GM12878 (cell line): ENCODE data around the gene CCR7.
A peak's percentile ranks its signal among the peaks of the same experiment; 100 is the strongest.

Experiments used
- ATF2 ChIP-seq: IDR thresholded peaks from 2 replicates; pipeline ENCODE4 v1.6.1; 2012; ENCODE audit warnings: low read length, inconsistent platforms
- BCL11A ChIP-seq: IDR thresholded peaks from 2 replicates; pipeline ENCODE4 v1.6.1; 2011; ENCODE audit warnings: low read depth, low read length
- BCLAF1 ChIP-seq: fragments of 450-650 bp; IDR thresholded peaks from 2 replicates; pipeline ENCODE4 v1.6.1; 2017; ENCODE audit warnings: antibody characterized with exemption, mild to moderate bottlenecking, moderate library complexity
- CBX5 ChIP-seq: sonication (generic); IDR thresholded peaks from 2 replicates; pipeline ENCODE4 v1.6.1; 2016; ENCODE audit warnings: low read depth, moderate library complexity, mild to moderate bottlenecking, inconsistent platforms
- CTCF ChIP-seq, 3 experiments: IDR thresholded peaks in 2 of 3; conservative IDR thresholded peaks in 1 of 3; 2 replicates each; pipeline ENCODE4 v1.5.1; 2011; ENCODE audit warnings: low read depth in 3 of 3, low read length in 3 of 3, mild to moderate bottlenecking in 3 of 3, control low read depth in 2 of 3, moderate library complexity in 2 of 3, inconsistent platforms in 1 of 3, mixed read lengths in 1 of 3; ENCODE audit not compliant: control insufficient read depth in 2 of 3, insufficient read depth in 1 of 3; ENCODE audit errors: extremely low read depth in 1 of 3
- FOS ChIP-seq: IDR thresholded peaks from 3 replicates; pipeline ENCODE4 v1.6.1; 2011; ENCODE audit warnings: borderline replicate concordance; ENCODE audit not compliant: insufficient read length; ENCODE audit errors: extremely low read depth
- FOXK2 ChIP-seq: fragments of 450-650 bp; IDR thresholded peaks from 2 replicates; pipeline ENCODE4 v1.6.1; 2017; ENCODE audit warnings: mild to moderate bottlenecking, moderate library complexity
- FOXM1 ChIP-seq: IDR thresholded peaks from 2 replicates; pipeline ENCODE4 v1.6.1; 2012; ENCODE audit warnings: low read depth, mild to moderate bottlenecking, inconsistent platforms, low read length, moderate library complexity
- KLF5 ChIP-seq: fragments of 450-650 bp; IDR thresholded peaks from 2 replicates; pipeline ENCODE4 v1.6.1; 2014; ENCODE audit warnings: mild to moderate bottlenecking; ENCODE audit not compliant: partially characterized antibody
- POLR2A ChIP-seq: IDR thresholded peaks from 2 replicates; pipeline ENCODE4 v1.6.1; 2011; ENCODE audit warnings: low read depth, mild to moderate bottlenecking, low read length
- POLR2AphosphoS5 ChIP-seq: IDR thresholded peaks from 2 replicates; pipeline ENCODE4 v1.6.1; 2011; ENCODE audit warnings: mild to moderate bottlenecking, low read length, inconsistent platforms
- SPI1 ChIP-seq: IDR thresholded peaks from 2 replicates; pipeline ENCODE4 v1.6.1; 2011; ENCODE audit warnings: low read depth, mild to moderate bottlenecking, low read length, moderate library complexity, borderline replicate concordance; ENCODE audit not compliant: insufficient read depth
- SUZ12 ChIP-seq: fragments of 200-600 bp; sonication (generic); IDR thresholded peaks from one replicate; pipeline ENCODE4 v1.6.1; 2018; ENCODE audit warnings: antibody characterized with exemption, mild to moderate bottlenecking; ENCODE audit not compliant: unreplicated experiment
- ZNF274 ChIP-seq: IDR thresholded peaks from one replicate; pipeline ENCODE4 v1.8.0; 2011; ENCODE audit not compliant: insufficient read length, insufficient read depth

GRCh38 chr17:40553694-40554534, 11.4 kb downstream of the CCR7 start:
- TF ChIP-seq ATF2 (no peak; the same call in 1 of the 2 replicates), SPI1 (no peak), POLR2A (peak; percentile 76), CTCF (IDR thresholded peaks at IDR 0.05 in 2 of 3, conservative IDR thresholded peaks at IDR 0.05 in 1 of 3; ENCODE audit: control insufficient read depth in 2 of 3, extremely low read depth in 1 of 3, insufficient read depth in 1 of 3, low read depth in 3 of 3, low read length in 3 of 3) (no peak), ZNF274 (no peak), POLR2AphosphoS5 (peak; percentile 82), KLF5 (no peak), FOXM1 (no peak), CBX5 (no peak), SUZ12 (no peak), BCLAF1 (0 out of 2 replicates have a peak, but pooled peaks have one; percentile 37), BCL11A (no peak), FOXK2 (0 out of 2 replicates have a peak, but pooled peaks have one; percentile 22), FOS (no peak)
